Ovary (tissue), 3 donors: ENCODE results near the gene BAG3.

Experiments
- CTCF ChIP-seq, 3 donors: fragments of 450-650 bp in 2 of 3; fragments of 200-600 bp in 1 of 3; IDR thresholded peaks; one replicate each; pipeline versions ENCODE4 v1.5.1 to v1.8.0; 2016 to 2022; ENCODE audit warnings: antibody characterized with exemption in 3 of 3, mild to moderate bottlenecking in 1 of 3
- EP300 ChIP-seq: sonication (generic); formaldehyde crosslinking; IDR thresholded peaks from one replicate; pipeline ENCODE4 v1.6.1; 2017; ENCODE audit warnings: antibody characterized with exemption
- POLR2A ChIP-seq: fragments of 450-650 bp; IDR thresholded peaks from one replicate; pipeline ENCODE4 v1.6.1; 2017; ENCODE audit warnings: antibody characterized with exemption, mild to moderate bottlenecking, moderate library complexity
- donor health status: DM: no; HTN: no; CAD: no.

GRCh38 chr10:119706521-119707278 is 55.5 kb downstream of the BAG3 start:
- no peak for TF ChIP-seq CTCF (IDR thresholded peaks at IDR 0.05)
- TF ChIP-seq POLR2A: no peak
- TF ChIP-seq EP300: no peak
